Measurements from ENCODE around the gene NVL.

GRCh38 chr1:224193319-224193966, 136.5 kb downstream of the NVL start:
- TF ChIP-seq EZH2 (IDR thresholded peaks at IDR 0.05; ENCODE audit: borderline replicate concordance, low read depth, low read length, severe bottlenecking) (no peak), CTCF (IDR thresholded peaks at IDR 0.05; ENCODE audit: borderline replicate concordance, extremely low read depth, low read length, poor library complexity, severe bottlenecking) (no peak)

Measured in DND-41 (cell line).